ENCODE data around the gene DCC.

The DCC gene

GRCh38 chr18:53543711-53544110, 1203.7 kb downstream of the DCC start:
- DNase-seq, result no peak

DNA sequence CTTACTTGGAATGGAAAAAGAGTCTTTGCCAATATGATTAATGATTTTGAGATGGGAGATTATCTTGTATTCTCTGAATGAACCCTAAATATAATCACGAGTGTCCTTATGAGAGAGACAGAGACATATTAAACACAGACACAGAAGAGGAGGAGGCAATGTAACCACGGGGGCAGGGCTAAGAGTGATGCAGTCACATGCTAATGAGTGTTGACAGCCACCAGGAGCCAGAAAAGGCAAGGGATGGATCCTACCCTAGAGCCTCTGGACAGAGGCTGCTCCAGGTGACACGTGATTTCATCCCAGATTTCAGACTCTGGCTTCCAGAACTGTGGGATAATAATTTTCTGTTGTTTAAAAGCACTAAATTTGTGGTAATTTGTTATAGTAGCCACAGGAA, 1204.9 kb downstream of the DCC start:
- DNase-seq, result no peak

- DNase-seq, result no peak
These were observed 1212.0 kb downstream of the DCC start for GRCh38 chr18:53551868-53552426.

DNA sequence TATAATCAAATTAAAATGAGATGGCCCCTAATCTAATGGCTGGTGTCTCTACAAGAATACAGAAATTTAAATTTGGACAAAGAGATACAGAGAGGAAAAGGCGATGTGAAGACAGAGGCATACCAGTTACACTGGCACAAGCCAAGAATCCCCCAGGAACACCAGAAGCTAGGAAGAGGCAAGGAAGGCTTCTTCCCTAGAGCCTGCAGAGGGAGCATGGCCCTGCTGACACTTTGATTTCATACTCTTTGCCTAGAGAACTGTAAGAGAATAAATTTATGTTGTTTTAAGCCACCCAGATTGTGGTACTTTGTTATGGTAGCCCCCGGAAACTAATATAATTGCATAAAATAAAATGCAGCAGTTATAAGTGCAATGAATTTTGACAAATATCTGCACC, 1213.0 kb downstream of the DCC start:
- no peak for DNase-seq

DNA sequence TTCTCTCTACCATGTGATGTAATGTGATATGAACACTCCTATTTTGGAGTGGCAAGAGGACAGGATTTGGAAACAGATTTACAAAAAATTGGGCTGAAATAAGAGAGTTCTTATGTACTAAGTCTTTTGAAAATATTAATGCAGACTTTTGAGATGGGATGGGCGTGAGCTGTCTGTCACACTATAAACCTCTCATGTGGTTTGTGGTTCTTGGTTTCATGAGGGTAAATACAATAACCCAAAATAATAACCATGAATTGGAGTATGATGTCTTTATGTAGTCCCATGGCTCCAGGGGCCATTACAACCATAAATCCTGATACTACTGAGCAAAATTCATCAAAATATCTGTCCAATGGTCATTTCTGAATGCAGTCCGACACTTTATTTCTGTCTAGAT, 1216.5 kb downstream of the DCC start:
- DNase-seq, result no peak

- no peak for DNase-seq
These were observed 1220.5 kb downstream of the DCC start for GRCh38 chr18:53560546-53560945.

- DNase-seq, result no peak
These were observed 1226.6 kb downstream of the DCC start for GRCh38 chr18:53566626-53567025.

DNA sequence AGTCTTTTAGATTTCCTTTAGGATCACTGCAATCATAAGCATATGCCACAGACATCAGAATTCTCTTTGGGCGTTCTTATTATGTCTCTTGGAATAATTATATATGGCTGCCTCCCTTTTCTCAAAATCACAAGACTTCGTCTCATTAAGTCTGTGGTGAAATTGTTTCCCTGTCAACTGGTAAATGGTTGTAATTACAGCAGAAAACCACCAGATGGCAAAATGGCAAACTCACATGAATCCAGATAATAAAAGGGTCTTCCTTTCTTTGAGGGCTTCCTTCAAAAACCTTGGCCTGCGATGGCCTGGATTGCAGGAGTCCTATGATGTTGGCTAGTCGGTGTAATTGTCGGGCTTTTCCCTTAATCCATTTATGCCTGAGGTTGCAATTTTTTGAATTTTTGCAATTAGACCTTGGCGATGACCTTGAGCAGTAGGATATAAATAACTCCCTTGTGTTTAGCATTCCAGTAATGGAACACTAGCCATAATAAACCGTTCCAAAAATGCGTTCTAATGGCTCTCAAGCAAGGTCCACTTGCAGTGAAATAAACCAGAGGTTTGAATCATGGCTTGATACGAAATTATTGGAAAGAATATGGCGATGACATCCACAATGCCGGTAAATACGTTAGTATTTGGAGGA, 1228.1 kb downstream of the DCC start:
- peak in 1 of 2 donors; percentile 15 for DNase-seq

Measured in CD4-positive, alpha-beta T cell treated with Interleukin-4 for 1 hour (primary cell).